WI38 (cell line): ENCODE results near the gene GHR.

ENCODE experiments used
- H3K4me3 ChIP-seq: 2 replicates; pipeline ENCODE4 v1.5.1; 2011; ENCODE audit warnings: low read depth, mild to moderate bottlenecking, control low read depth, low read length
- TF ChIP-seq, protein P1 (sequence below): IDR thresholded peaks from 2 replicates; pipeline ENCODE4 v1.5.1; 2012; ENCODE audit warnings: low read depth, mild to moderate bottlenecking, control low read depth, low read length

Gene GHR

DNA sequence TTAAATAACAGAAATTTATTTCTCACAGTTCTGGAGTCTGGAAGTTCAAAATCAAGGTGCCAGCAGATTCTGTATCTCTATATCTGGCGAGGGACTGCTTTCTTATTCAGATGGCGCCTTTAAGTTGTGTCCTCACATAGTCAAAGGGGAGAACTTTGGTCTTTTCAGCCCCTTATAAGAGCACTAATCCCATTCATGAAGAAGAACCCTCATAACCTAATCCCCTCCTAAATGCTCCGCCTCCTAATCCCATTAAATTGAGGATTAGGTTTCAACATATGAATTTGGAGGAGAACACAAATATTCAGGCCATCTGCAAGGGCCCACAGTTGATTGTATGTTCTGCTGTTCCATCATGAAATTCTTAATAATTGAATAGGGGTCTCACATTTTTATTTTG lies 322.6 kb downstream of the GHR start:
- TF ChIP-seq, protein P1, sequence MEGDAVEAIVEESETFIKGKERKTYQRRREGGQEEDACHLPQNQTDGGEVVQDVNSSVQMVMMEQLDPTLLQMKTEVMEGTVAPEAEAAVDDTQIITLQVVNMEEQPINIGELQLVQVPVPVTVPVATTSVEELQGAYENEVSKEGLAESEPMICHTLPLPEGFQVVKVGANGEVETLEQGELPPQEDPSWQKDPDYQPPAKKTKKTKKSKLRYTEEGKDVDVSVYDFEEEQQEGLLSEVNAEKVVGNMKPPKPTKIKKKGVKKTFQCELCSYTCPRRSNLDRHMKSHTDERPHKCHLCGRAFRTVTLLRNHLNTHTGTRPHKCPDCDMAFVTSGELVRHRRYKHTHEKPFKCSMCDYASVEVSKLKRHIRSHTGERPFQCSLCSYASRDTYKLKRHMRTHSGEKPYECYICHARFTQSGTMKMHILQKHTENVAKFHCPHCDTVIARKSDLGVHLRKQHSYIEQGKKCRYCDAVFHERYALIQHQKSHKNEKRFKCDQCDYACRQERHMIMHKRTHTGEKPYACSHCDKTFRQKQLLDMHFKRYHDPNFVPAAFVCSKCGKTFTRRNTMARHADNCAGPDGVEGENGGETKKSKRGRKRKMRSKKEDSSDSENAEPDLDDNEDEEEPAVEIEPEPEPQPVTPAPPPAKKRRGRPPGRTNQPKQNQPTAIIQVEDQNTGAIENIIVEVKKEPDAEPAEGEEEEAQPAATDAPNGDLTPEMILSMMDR = no peak
- H3K4me3 ChIP-seq = no peak overlapping the region

DNA sequence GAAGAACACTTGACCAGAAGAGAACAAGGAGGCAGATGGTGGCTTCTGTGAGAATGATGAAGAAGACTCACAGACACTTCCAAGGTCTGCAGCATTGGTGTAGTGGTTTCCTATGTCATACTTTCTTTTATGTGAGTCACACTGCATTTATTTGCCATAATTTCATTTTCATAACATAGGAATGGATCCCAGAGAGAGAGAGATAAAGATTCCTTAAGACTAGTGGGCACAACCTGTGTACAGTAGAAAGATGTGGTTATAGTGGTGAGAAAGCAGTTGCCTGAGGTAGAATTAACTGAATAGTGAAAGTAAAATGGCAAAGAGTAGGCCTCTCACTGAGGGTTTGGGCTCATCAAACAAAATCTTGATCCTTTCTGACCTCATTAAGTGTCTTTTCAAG lies 325.8 kb downstream of the GHR start:
- no peak overlapping the region for H3K4me3 ChIP-seq
- TF ChIP-seq, protein P1 = no peak

DNA sequence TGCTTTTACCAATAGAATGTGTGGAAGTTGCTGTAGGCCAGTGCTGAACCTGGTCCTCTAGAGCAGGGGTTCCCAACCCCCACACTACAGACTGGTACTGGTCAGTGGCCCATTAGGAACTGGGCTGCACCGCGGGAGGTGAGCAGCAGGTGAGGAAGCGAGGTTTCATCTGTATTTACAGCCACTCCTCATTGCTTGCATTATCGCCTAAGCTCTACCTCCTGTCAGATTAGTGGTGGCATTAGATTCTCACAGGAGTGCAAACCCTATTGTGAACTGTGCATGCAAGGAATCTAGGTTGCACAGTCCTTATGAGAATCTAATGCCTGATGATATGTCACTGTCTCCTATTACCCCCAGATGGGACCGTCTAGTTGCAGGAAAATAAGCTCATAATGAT lies 327.3 kb downstream of the GHR start:
- TF ChIP-seq, protein P1 = no peak
- no peak overlapping the region for H3K4me3 ChIP-seq

DNA sequence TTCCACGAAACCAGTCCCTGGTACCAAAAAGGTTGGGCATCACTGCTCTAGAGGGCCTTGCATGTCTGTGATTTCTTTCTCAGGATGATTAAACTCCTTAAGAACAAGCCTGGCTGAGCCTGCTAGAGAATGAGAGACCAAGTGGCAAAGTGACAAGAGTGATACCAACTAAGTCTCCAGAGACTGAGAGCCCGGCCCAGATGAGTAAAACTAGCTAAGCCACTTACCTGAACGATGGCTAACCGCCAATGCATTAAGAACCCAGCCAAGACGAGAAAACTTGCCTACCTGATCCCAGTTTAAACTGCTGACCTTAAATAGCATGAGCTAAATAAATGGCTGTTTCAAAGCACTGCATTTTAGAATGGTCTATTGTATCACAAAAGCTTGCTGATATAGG lies 327.8 kb downstream of the GHR start:
- TF ChIP-seq, protein P1 = no peak
- no peak overlapping the region for H3K4me3 ChIP-seq

DNA sequence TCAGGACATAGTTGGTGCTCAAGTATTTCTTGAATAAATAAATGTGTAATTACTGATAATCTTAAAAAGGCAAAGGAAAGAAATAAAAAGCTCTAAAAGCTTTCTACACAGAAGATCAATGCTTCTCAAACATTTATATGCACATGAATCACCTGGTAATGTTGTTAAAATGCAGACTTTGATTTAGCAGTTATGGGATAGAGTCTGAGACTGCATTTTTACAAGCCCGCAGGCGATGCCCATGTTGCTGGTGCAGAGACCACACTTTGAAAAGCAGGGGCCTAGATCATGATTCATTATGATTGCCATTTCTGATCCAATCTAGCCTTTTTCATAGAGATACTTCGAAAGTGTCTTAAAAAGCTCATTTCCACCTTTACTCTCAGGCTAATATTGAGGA lies 329.9 kb downstream of the GHR start:
- TF ChIP-seq, protein P1 = no peak

DNA sequence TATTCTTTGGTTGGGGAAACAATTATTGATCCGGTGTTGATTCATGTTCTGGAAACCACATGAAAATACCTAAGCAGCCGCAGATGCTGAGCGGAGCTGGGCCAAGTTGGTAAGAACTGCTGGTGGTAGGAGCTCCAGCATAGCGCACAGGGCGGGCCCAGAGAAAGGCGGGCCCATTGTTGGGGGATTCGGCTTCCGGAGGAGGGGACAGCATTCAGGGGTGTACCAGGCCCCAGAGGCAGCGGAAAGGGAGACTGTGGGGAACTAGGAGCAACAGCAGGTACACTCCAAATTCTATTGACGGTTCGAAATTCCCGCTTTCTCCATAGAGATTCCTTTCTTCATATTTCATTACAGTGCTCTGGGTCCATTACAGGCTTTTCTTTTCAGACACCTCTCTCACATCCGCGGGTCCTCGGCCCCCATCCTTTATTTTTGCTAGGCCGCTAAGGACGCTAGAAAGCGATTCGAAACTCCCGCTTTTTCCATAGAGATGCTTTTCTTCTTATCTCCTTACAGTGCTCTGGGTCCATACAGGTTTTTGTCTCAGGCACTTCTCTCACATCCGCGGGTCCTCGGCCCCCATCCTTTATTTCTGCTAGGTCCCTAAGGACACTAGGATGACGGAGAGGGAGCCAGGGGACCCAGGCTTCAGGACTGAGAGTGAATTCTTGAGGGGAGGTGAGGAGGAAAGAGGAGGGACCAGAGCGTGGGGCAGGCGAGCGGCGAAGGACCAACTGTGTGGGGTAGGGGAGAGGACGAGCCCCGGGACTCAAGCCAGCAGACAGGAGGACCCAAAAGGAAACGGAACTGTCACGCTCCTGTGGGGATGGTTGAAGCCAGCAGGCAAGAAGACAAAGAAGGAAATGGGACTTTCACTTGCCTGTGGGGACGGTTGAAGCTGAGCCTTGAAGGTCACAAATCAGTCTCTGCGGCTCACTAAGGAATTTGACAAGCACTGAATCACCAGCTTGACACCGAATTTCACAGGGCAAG lies 333.7 kb downstream of the GHR start, which contains the start of gene CCDC152:
CCDC152 (plus strand) TSS at position 213 of the 996 bp plus-strand sequence. CDS start 2,304 bp downstream, outside the sequence.
- TF ChIP-seq, protein P1 = no peak
- no peak within 1 kb of the TSS for H3K4me3 ChIP-seq

More for the DNA sequence above, 329.9 kb downstream of the GHR start:
- H3K4me3 ChIP-seq = no peak overlapping the region

DNA sequence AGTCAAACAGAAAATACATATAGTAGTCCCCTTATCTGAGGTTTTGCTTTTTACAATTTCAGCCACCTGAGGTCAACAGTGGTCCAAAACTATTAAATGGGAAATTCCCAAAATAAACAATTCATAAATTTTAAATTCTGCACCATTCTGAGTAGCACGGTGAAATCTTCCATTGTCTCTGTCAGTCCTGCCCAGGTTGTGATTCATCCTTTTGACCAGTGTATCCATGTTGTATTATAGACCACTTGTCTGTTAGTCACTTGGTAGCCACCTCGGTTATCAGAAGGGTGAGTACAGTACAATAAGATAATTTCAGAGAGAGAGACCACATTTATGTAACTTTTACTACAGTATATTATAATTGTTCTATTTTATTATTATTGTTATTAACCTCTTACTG lies 336.2 kb downstream of the GHR start:
- TF ChIP-seq, protein P1 = no peak
- no peak overlapping the region for H3K4me3 ChIP-seq
